ENCODE data around the gene OR6N1.

- TF ChIP-seq CTCF (IDR thresholded peaks at IDR 0.05): no peak
- no peak for TF ChIP-seq POLR2A (IDR thresholded peaks at IDR 0.05)
- TF ChIP-seq EP300 (IDR thresholded peaks at IDR 0.05): no peak
- TF ChIP-seq POLR2AphosphoS5 (IDR thresholded peaks at IDR 0.05): no peak
These were observed 38.3 kb upstream of the OR6N1 start for GRCh38 chr1:158810311-158810710.

Data from upper lobe of left lung (tissue), 4 donors.